Measurements from ENCODE around the gene LGALS12.
"Not testable (repeated sequence)": the region's sequence is repeated elsewhere in the genome, so short reads cannot be mapped to it uniquely, and the experiment has no call there.

Gene LGALS12

DNA sequence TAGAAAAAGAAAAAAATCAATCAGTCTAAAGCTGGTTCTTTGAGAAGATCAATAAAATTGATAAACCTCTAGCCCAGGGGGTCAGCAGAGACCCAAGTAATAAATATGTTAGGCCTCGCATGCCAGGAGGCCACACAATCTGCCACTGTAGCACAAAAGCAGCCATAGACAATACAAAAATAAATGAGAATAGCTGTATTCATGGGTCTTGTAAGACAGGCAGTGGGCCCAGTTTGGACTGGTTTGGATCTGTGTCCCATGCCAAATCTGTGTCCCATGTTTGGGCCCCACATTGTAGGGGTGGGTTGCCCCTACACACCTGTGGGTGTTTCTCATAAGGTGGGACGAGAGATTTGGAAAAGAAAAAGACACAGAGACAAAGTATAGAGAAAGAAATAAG lies 24.1 kb downstream of the LGALS12 start:
- H3K4me3 ChIP-seq (ENCODE audit: control insufficient read depth, low read depth, low read length), result no peak overlapping the region
- TF ChIP-seq, protein P1, sequence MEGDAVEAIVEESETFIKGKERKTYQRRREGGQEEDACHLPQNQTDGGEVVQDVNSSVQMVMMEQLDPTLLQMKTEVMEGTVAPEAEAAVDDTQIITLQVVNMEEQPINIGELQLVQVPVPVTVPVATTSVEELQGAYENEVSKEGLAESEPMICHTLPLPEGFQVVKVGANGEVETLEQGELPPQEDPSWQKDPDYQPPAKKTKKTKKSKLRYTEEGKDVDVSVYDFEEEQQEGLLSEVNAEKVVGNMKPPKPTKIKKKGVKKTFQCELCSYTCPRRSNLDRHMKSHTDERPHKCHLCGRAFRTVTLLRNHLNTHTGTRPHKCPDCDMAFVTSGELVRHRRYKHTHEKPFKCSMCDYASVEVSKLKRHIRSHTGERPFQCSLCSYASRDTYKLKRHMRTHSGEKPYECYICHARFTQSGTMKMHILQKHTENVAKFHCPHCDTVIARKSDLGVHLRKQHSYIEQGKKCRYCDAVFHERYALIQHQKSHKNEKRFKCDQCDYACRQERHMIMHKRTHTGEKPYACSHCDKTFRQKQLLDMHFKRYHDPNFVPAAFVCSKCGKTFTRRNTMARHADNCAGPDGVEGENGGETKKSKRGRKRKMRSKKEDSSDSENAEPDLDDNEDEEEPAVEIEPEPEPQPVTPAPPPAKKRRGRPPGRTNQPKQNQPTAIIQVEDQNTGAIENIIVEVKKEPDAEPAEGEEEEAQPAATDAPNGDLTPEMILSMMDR (IDR thresholded peaks at IDR 0.05; ENCODE audit: control insufficient read depth, insufficient read depth, low read depth, low read length, missing control alignments), result no peak
- DNase-seq (ENCODE audit: low read depth), result no peak

DNA sequence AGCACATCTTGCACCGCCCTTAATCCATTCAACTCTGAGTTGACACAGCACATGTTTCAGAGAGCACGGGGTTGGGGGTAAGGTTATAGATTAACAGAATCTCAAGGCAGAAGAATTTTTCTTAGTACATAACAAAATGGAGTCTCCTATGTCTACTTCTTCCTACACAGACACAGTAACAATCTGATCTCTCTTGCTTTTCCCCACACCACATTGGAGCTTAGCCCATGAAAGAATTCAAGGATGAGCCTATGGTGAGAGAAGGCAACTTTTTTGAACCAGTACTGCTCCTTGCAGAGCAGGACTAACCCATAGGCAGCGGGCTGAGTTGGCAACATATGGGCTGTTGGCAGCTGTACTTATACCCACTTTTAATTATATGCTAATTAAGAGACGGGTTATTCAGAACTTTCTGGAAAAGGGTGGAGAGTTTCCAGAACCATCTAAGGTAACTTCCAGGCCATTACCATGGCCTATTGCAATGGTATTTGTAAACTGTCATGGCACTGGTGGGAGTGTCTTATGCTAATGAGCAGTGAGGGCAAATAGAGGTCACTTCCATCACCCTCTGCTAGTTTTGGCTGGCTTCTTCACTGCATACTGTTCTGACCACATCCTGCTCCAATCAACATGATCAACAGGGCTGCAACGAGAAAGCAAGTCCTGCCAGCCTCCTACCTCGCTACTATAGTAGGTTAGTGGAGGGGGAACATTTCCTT lies 25.3 kb downstream of the LGALS12 start:
- not testable (repeated sequence) for H3K4me3 ChIP-seq (ENCODE audit: control insufficient read depth, low read depth, low read length)

GRCh38 chr11:63532117-63532516 lies 26.2 kb downstream of the LGALS12 start:
- TF ChIP-seq, protein P1 (IDR thresholded peaks at IDR 0.05; ENCODE audit: control insufficient read depth, insufficient read depth, low read depth, low read length, missing control alignments), result no peak
- H3K4me3 ChIP-seq (ENCODE audit: control insufficient read depth, low read depth, low read length), result no peak overlapping the region
- no peak for DNase-seq (ENCODE audit: low read depth)

More for the DNA sequence above, 25.3 kb downstream of the LGALS12 start:
- DNase-seq (ENCODE audit: low read depth), result not testable (repeated sequence)

DNA sequence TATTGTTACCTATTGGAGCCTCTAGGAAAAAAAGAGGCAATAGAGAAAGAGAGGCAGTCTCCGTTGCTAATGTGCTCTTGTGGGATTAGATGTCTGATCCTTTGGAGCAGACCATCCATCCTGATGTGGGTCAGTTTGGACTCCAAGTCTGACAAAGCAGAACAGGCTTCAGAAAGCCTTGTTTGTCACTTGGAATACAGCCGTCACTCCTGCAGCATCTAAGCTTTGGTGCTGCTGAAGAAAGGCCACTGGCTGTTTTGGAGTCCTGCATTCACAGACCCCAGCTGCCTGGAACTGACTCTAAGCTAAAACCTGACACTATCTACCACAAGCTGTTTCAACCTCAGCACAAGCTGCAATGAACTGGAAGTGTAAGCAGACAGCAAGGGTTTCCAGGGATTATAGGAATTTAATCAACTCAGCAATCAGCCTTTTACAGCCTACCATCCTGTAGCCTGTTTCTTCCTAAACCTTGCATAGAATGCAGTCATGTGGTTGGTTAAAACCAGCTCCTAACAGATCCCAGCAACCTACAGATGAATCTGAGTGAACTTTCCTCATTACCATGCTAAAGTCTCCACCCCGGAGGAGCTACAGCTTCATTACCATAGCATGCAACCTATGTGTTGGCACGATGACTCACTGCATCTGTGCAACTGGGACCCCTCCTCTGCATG lies 27.1 kb downstream of the LGALS12 start:
- TF ChIP-seq, protein P1 (IDR thresholded peaks at IDR 0.05; ENCODE audit: control insufficient read depth, insufficient read depth, low read depth, low read length, missing control alignments), result no peak
- DNase-seq (ENCODE audit: low read depth), result no peak
- H3K4me3 ChIP-seq (ENCODE audit: control insufficient read depth, low read depth, low read length), result no peak overlapping the region

GRCh38 chr11:63534076-63534475 lies 28.2 kb downstream of the LGALS12 start:
- TF ChIP-seq, protein P1 (IDR thresholded peaks at IDR 0.05; ENCODE audit: control insufficient read depth, insufficient read depth, low read depth, low read length, missing control alignments), result no peak
- DNase-seq (ENCODE audit: low read depth), result no peak
- no peak overlapping the region for H3K4me3 ChIP-seq (ENCODE audit: control insufficient read depth, low read depth, low read length)

- DNase-seq (ENCODE audit: low read depth), result no peak
- TF ChIP-seq, protein P1 (IDR thresholded peaks at IDR 0.05; ENCODE audit: control insufficient read depth, insufficient read depth, low read depth, low read length, missing control alignments), result no peak
- H3K4me3 ChIP-seq (ENCODE audit: control insufficient read depth, low read depth, low read length), result no peak overlapping the region
Measured at GRCh38 chr11:63534895-63535461, 29.1 kb downstream of the LGALS12 start.

DNA sequence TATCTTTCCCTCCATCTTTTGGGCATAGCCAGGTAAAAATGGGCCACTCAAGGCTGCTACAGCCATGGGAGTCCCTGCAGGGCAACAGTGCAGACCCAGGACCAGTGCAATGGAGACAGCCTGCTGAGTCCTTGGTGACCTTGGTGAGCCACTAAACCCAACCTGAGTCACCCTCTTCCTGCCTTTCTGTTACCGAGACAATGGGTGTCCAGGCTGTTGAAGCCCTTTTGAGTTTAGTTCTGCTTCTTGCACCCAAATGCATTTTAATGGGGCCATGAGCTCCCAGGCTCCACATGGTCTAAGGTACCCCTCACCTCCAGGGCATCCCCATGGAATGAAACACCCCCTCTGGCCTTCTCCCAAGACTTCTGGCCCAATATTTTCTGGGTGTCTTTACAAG lies 29.9 kb downstream of the LGALS12 start:
- no peak overlapping the region for H3K4me3 ChIP-seq (ENCODE audit: control insufficient read depth, low read depth, low read length)
- TF ChIP-seq, protein P1 (IDR thresholded peaks at IDR 0.05; ENCODE audit: control insufficient read depth, insufficient read depth, low read depth, low read length, missing control alignments), result no peak
- DNase-seq (ENCODE audit: low read depth), result no peak
